Stimulated activated CD4-positive, alpha-beta T cell treated with anti-CD3 and anti-CD28 coated beads, TNF-alpha, amount 100 ng/mL, for 1 hour (primary cell): ENCODE measurements around the gene CHCHD4.

ENCODE experiments used
- DNase-seq, 3 donors: peaks; one replicate each; pipeline ENCODE4 v3.0.0-alpha.2; 2020; ENCODE audit warnings: low read depth in 3 of 3, low spot score in 1 of 3

Gene CHCHD4

GRCh38 chr3:14150078-14150477, 25.4 kb upstream of the CHCHD4 start:
- DNase-seq = no peak

- DNase-seq = no peak
These were observed 23.6 kb upstream of the CHCHD4 start for GRCh38 chr3:14148041-14148985.

- DNase-seq = no peak
These were observed 22.9 kb upstream of the CHCHD4 start for GRCh38 chr3:14147617-14148016.

GRCh38 chr3:14147066-14147435, 22.4 kb upstream of the CHCHD4 start:
- no peak for DNase-seq

- DNase-seq = no peak
These were observed 21.9 kb upstream of the CHCHD4 start for GRCh38 chr3:14146381-14147065.

GRCh38 chr3:14145670-14146380, 21.2 kb upstream of the CHCHD4 start:
- DNase-seq = no peak

- DNase-seq = no peak
These were observed 20.6 kb upstream of the CHCHD4 start for GRCh38 chr3:14145236-14145635.

- DNase-seq = peak in 2 of 3 donors; percentile 48 to 65
These were observed 19.9 kb upstream of the CHCHD4 start for GRCh38 chr3:14144423-14145075.

GRCh38 chr3:14143271-14144225, 18.9 kb upstream of the CHCHD4 start:
- no peak for DNase-seq

GRCh38 chr3:14142567-14143270, 18.0 kb upstream of the CHCHD4 start:
- no peak for DNase-seq

GRCh38 chr3:14141602-14142341, 17.1 kb upstream of the CHCHD4 start:
- DNase-seq = no peak

GRCh38 chr3:14141144-14141543, 16.5 kb upstream of the CHCHD4 start:
- DNase-seq = no peak

- DNase-seq = no peak
These were observed 16.0 kb upstream of the CHCHD4 start for GRCh38 chr3:14140668-14141067.

- no peak for DNase-seq
These were observed 15.1 kb upstream of the CHCHD4 start for GRCh38 chr3:14139771-14140170.

GRCh38 chr3:14138878-14139655, 14.4 kb upstream of the CHCHD4 start:
- DNase-seq = no peak

GRCh38 chr3:14138109-14138877, 13.6 kb upstream of the CHCHD4 start:
- no peak for DNase-seq

- DNase-seq = no peak
These were observed 12.8 kb upstream of the CHCHD4 start for GRCh38 chr3:14137445-14137844.
